Right lobe of liver (tissue), 4 donors: ENCODE measurements around the gene SLC22A16.

Experiments used
- POLR2A ChIP-seq: fragments of 450-650 bp; IDR thresholded peaks from one replicate; pipeline ENCODE4 v1.6.1; 2017; ENCODE audit warnings: antibody characterized with exemption, mild to moderate bottlenecking
- TF ChIP-seq, protein P1 (sequence below), 4 donors: fragments of 200-600 bp in 3 of 4; fragments of 450-650 bp in 1 of 4; IDR thresholded peaks; one replicate each; pipeline versions ENCODE4 v1.5.1 to v1.8.0; 2016 to 2022; ENCODE audit warnings: antibody characterized with exemption in 4 of 4, mild to moderate bottlenecking in 2 of 4
- donor health status: DM: no; HTN: no; CAD: no.
- donor health status: DM: no; HTN: no; CAD: no.
- donor health status: DM: no; HTN: yes; CAD: no.

DNA sequence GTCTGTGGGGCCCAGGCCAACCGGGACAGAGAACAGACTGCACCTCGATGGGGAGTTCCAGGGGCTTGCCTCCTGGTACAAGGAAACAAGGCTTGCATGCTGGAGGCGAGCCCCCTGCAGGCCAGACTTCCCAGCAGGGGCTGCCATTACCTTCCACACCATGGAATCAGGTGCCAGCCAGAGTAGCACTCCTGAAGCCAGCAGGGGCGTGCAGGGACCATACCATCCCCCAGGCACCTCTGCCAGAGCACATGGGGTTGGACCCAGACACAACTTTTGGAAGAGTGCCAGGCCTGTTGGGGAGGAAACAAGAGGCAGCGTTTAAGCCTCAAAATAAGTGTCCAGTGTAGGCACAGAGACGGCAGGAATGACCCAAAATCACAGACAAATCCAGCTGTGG is 67.5 kb downstream of the SLC22A16 start:
- TF ChIP-seq, protein P1, sequence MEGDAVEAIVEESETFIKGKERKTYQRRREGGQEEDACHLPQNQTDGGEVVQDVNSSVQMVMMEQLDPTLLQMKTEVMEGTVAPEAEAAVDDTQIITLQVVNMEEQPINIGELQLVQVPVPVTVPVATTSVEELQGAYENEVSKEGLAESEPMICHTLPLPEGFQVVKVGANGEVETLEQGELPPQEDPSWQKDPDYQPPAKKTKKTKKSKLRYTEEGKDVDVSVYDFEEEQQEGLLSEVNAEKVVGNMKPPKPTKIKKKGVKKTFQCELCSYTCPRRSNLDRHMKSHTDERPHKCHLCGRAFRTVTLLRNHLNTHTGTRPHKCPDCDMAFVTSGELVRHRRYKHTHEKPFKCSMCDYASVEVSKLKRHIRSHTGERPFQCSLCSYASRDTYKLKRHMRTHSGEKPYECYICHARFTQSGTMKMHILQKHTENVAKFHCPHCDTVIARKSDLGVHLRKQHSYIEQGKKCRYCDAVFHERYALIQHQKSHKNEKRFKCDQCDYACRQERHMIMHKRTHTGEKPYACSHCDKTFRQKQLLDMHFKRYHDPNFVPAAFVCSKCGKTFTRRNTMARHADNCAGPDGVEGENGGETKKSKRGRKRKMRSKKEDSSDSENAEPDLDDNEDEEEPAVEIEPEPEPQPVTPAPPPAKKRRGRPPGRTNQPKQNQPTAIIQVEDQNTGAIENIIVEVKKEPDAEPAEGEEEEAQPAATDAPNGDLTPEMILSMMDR (IDR thresholded peaks at IDR 0.05), result no peak
- no peak for TF ChIP-seq POLR2A
